ENCODE measurements around the gene MAML3. TPM values are rescaled to one million over a fixed set of nuclear protein-coding genes. Genes with fewer than 3 reads are reported as not detected.

Gene MAML3
- total RNA-seq, 1 donor from 2014 or later: 5.8 TPM

- DNase-seq (ENCODE audit: low spot score): peak; percentile 67
These were observed 106.9 kb downstream of the MAML3 start for GRCh38 chr4:140047017-140047640.

DNA sequence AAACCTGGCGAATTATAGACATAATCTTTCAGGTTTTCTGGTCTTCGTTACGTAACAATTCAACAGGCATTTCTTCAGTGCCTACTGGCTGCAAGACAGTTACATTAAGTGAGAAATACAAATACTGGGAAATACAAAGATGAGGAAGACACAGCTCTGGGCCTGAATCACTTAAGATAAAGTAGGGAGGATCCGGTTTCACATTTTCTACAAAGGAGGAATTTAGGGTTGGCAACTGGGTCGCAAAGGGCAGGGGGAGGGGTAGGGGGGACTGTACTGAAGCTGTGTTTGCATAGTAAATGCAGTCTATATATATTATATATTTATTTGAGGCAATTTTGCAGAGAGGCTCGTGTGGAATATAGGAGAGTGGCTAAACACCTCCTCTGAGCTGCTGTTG is 107.4 kb downstream of the MAML3 start:
- peak; percentile 55 for DNase-seq (ENCODE audit: low spot score)

DNA sequence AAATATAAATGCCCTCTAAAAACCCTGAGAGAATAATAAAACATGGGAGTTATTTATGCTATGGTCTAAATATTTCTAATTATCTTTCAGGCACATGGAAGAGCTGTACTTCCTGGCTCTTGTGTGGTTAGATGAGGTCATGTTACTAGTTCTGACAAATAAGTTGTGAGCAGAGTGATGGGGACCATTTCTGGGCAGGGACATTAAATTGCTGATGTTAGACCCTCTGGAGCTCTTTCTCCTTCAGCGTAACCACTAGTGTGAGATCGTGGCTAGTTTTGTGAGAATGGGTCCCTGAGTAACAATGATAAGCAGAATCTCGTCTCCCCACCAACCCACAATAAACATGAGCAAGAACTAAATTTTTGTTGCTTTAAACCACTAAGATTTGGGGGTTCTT is 108.0 kb downstream of the MAML3 start:
- no peak for DNase-seq (ENCODE audit: low spot score)

- peak; percentile 82 for DNase-seq (ENCODE audit: low spot score)
These were observed 109.6 kb downstream of the MAML3 start for GRCh38 chr4:140044337-140044902.

DNA sequence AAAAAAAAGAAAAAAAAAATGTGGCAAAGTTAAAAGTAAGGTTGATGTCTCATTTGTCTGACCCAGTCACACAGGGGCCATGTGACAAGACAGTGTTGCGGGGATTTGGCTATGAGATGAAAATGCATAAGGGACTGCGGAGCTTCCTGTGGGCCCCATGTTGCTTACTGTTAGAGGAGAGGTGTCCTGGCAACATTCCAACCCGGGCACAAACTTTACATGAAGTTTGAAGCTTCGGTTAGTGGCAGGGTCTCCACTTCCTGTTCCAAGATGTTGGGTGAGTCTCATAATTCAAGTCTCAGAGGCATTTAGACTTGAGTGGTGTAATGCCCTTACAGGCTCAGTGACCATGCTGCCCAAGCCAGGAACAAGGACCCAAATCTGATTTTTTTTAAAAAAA is 111.3 kb downstream of the MAML3 start:
- DNase-seq (ENCODE audit: low spot score): no peak

- no peak for DNase-seq (ENCODE audit: low spot score)
These were observed 115.9 kb downstream of the MAML3 start for GRCh38 chr4:140038031-140038533.

GRCh38 chr4:140037353-140038030 is 116.5 kb downstream of the MAML3 start:
- peak; percentile 35 for DNase-seq (ENCODE audit: low spot score)

DNA sequence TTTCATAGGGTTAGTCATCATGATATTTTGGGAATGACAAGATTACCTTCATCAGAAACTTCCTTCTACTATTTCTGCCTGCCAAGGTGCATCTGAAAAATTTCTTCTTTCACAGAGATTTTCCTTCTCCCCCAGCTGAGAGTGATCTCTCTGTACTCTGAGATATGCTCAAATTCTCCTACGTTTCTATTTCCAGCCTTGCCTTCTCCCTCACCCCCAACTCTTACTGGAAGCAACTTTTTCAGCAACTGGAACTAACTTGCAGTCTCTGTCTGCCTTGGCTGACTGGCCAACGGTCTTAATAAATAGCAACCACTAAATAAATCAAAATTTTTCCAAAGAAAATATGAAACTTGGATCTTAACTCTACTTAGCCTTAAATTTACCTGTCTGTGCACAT is 122.3 kb downstream of the MAML3 start:
- DNase-seq (ENCODE audit: low spot score): no peak

DNA sequence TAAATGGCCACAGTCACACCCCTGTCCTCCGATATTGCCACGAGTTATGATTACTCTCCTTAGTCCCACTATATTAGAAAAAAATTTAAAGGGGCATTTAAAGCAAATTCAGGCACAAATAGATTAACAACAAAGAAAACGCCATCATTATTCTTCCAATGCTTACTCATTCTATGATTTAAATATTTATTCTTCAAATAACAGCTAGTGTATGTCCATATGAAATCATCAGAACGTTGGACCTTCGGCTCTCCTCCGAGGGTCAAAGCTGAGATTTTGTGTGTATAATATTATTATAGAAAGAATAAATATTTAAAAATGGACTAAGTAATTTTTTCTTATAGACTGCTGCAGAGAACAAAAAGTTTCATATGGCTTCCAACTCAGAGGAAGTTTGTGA is 122.9 kb downstream of the MAML3 start:
- no peak for DNase-seq (ENCODE audit: low spot score)

GRCh38 chr4:140028676-140029517 is 125.1 kb downstream of the MAML3 start:
- DNase-seq (ENCODE audit: low spot score): no peak

GRCh38 chr4:140028101-140028500 is 125.9 kb downstream of the MAML3 start:
- no peak for DNase-seq (ENCODE audit: low spot score)

DNA sequence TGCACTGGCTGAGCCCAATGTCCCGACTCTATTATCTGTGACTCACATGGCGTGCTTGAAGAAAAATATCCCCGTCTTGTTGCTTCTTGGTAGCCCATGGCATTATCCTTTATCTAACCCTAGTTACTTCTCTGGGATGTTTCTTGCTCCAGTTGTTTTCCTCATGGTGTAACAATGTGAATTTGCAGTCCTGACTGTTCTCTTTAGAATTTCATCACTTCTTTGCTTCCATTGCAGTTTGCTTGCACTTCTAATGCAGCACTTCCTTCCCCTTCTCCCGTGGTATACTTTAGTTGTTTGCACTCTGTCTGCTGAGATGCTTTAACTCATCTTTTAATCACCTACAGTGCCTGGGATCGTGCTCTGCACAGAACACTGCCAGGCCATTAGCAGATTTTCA is 126.9 kb downstream of the MAML3 start:
- DNase-seq (ENCODE audit: low spot score): no peak

- DNase-seq (ENCODE audit: low spot score): no peak
These were observed 128.5 kb downstream of the MAML3 start for GRCh38 chr4:140025470-140025869.

GRCh38 chr4:140020457-140021361 is 133.3 kb downstream of the MAML3 start:
- peak; percentile 10 for DNase-seq (ENCODE audit: low spot score)

DNA sequence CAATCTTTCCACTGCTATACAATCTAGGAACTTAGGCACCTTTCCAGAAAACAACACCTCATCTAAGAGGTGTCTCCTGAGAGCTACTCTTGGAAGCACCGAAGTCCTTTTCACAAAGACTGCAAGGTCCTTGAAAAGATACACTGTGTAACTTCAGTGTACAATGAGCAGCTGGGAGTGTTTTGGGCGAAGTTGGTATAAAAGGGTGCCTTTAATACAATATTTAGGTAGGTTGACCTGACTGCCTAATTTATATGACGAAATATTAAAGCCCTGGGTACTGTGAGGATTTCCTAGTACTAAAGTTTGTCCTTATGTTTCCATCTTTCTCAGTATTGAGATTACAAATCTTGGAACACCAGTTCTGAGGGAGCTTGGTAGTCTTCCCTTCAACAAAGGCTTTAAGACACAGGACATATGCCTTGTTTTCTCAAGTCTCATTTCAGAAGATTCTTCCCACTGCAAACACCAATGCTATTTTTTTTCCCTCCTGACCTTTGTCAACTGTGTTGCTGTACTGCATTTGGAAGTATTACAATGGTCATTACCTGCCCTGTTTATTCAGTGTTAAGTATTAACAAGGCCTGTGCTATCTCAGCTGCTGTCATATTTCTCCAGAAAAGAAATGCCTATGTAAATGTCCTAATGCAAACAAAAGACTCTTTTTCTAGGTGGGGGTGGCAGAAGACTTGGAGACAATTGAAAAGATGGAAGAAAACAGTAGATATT is 134.2 kb downstream of the MAML3 start:
- no peak for DNase-seq (ENCODE audit: low spot score)

DNA sequence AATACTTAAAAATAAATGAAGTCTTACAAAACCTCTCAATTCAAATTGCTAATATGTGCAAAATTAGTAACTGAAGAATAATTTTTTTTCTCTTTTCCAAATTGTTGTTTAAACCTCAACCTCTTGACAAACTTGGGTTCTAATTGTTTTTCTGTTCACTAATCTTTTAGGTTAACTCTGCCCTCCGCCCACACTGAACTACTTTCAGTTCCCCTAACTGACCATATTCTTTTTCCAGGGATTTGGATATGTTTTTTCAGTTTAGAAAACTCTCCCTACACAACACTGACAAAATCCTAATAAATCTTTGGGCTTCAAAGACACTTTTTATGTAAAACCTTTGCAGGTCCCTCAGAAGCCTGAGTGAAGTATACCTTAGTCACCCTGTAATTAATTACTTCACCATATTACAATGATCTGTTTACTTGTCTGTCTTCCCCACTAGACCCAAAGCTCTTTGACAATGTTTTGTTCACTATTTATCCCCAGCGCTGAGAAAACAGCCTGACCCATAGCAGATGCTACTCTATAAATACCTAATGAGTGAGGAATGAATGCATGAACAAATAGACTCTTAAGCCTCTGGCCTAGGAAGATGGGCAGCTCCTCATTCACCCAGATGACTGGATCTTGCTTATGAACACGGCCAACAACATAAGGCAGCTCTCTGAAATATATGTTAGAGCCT is 134.9 kb downstream of the MAML3 start:
- no peak for DNase-seq (ENCODE audit: low spot score)

DNA sequence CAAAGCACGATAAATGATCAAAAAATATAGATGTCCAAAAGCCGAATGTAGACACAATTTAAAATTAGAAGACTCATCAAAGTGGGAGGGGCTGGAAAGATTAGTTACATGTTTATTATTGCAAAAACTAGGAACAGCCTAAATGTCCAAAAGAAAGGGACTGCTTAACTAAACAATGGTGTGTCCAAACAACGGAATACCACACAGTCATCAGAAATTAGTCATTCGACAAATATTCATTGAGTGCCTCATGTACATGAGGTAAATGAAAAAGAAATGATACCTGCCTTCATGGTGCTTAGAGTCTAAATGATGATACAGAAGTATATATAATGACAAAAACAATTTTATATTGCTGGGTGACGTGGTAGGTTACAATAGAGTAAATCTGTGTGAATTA is 139.7 kb downstream of the MAML3 start:
- no peak for DNase-seq (ENCODE audit: low spot score)

GRCh38 chr4:140012688-140013486 is 141.1 kb downstream of the MAML3 start:
- peak; percentile 57 for DNase-seq (ENCODE audit: low spot score)

GRCh38 chr4:140005699-140006098 is 148.3 kb downstream of the MAML3 start:
- DNase-seq (ENCODE audit: low spot score): no peak
